GM19035 (cell line): ENCODE measurements around the gene NEDD9.

ENCODE experiments used
- ATAC-seq: cut with Tn5 transposase; IDR thresholded peaks from one replicate; pipeline ENCODE4 v1.9.1; 2021; ENCODE audit not compliant: unreplicated experiment

Gene NEDD9

DNA sequence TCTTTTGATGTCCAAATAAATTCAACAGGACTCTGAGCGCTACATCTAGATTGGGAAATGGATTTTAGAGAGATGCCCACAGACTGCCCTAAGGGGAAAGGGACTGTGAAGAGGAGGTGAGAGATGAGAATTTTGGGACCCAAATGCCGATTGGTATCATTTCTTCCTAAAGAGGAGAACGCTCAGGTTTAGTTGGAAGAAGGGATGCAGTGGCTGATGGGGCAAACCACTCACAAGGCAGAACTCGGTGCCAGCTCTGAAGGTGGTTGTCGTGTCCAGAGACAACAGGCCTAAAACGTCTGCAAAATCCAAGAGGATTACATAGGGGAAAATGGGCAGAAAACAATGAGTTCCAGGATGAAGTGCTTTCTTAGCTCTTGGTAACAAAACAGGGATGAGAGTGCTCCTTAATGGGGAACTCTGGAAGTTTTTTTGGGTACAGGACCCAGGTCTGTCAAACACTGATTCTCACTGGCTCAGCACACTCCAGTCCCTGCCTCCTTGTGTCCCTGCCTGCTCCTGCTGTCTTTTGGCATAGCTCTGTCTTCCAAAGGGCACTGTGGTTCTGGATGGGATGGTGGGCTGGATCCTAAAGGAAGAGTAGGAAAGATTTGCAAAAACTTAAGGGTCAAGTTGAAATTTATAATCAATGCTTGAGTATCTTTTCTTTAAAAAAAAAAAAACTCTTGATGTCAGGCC lies 29.0 kb downstream of the NEDD9 start:
- ATAC-seq, result no peak

DNA sequence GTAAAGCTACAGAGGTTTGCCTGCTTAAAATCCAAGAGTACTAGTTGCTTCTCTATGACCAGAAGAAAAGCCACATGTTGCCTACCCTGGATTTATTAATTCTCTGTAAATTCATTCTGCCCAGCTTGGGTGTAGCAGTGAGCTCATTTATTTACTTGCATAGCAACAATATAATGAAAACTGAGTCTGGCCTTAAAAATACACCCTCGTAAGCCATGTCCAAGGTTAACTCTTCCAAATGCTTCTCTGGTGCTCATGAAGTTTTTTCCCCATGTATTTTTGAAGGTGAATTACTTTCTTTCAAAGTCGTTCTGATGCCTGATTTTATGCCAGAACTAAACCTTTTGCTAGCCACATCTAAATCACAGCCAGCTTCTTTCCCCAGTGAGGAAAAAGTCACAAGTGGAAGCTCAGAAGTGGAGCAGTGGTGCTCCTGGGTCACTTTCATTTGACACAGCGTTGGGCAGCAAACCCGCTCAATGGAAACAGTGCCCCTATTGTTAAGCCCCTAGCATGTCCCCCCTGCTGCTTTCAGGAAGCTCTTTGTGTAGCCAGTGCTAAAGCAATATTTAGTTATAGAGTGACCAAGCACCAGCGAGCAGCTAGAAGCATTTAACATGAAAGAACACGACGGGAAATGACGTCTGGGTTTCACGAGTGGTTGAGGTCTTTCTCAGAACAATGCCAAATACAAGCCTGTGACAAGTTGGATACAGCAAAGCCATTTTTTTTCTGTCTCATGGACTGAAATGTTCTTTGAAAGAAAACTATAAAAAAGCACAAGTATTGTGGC lies 29.8 kb downstream of the NEDD9 start:
- no peak for ATAC-seq

DNA sequence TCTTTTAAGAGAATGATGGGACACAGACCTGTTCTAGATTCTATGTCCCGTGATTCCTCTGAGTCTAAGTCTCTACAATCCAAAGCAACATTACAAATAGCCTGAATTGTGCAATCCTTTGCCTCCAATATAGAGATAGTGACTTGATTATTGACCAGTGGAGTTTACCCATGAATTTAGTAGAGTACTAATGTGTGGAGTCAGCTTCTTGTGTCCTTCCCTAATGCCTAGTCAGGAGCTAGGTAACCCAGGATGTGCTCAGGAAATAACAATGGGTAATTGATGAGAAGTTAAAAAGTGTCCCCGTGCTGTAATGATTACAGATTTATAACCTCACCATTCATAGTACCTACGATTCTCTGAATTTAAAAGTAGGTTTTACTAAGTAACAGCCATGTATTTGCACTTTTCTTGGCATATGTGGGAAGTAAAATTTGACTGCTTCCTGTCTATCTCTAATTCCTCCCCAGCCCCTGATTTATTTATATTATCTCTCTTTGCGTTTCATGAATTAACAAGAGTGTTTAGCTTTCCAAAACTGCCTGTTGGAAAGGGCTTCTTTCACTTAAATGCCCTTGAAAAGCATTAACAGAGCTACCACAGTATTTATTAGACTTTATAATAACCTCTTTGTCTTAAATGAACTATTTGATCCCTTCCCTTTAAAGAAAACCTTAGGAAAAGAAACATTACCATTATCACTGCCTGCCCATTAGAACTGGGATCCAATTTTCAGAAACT lies 30.5 kb downstream of the NEDD9 start:
- ATAC-seq, result no peak

DNA sequence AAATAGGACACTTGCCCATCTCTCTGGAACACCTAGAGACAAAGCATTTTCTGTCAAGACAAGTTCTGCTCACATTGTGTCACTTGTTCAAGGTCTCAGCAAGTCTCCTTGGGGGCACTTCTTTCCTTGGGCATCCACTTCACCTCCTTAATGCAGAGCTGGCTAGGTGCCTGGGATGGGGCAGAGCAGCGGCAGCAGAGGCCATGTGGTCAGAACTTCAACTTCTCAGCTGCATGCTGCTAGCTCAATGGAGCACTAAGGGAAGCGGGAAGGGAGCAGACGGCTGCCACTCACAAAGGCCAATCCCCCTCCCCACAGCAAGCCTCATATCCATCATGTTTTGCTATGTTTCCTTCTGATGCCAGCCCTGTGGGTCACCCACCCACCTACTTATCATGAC lies 31.5 kb downstream of the NEDD9 start:
- ATAC-seq, result no peak

DNA sequence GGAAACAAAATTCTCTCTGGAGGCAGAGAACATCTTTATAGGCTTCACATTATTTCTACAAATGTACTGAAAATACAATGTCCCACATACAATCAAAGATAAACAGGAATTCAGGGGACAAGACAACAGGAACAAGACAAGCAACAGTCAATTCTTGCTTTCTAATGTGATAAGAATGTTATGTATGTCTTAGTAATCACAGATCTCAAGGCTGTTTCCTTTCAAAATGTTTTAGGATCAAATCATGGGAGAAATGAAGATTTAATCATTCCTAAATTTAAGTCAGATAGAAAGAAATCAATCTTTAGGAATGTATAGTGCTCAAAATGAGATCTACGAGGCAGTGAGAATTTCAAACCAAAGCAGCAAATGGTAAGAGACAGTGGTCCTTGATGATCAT lies 32.1 kb downstream of the NEDD9 start:
- ATAC-seq, result no peak

DNA sequence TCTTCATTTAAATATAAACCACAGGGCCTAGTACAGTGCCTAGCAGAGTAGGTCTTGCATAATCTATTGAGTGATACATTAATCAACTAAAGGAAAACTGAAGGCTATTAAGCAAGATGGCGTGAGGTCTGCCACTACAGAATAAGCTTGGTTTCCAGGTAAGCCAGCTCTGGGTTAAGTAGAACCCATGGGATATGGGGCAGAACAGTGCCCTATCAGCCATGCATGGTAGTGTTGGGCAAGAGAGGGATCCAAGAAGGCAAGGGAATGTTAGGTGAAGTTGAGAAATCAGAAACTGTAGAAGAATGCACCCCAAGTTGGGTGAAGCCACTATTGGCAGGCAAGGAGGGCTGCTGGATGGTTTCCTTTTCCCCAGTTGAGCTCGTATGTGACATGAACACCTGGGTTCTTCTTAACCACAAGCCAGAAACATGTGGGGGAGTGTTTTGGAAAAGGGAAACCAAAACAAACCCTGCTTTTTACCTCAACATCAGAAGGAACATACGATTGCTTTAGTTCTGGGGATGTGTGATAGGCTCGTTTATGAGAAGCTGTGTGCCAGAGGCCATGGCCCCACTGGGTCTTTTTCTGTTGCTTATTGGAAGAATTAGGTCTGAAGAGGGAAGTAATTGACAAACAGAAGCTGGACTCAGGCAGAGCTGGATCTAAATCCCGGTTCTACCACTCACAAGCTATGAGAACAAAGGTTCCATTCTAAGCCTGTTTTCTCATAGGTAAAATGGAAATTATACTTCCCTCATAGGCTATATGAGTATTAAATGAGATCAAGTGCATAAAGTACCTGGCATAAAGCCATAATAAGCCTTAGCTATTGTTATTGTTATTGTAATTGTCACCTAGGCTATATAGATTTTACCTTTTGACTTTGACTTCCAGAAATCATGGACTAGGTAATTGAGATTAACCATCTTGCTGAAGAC lies 33.5 kb downstream of the NEDD9 start:
- no peak for ATAC-seq

DNA sequence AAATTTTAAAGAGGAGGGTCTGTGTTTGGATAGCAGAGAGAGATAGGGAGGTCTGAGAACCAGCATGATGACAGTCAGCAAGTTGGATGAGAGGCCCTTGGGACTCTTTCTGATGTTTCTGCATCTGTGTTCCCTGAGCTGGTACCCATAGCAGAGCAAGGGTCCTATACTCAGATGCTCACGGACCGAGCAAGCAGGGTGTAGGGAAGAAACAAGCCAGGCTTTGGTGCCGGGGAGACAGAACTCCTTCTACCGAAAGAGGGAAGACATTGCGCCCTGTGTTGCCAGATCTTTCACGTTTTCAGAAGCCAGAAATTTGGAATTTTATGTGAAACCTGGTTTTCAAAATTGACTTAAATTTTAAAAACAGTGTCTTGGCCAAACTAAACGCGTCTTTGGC lies 34.6 kb downstream of the NEDD9 start:
- no peak for ATAC-seq

DNA sequence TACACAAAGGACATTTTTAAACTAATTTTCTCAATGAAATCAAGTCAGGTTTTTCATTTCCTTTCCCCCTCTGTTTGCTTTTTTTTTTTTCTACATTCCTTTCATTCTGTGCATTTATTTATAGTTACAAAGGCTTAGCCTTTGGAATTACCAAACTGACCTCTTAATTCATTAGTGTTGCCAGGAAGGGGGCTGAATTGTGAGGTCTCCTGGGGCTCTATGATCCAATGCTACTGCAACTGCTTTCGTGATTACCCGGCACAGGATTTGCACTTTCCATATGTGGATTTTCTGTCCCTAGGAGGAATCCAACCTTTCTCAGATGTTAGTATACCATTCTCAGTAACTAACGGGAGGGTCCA lies 35.3 kb downstream of the NEDD9 start:
- no peak for ATAC-seq

DNA sequence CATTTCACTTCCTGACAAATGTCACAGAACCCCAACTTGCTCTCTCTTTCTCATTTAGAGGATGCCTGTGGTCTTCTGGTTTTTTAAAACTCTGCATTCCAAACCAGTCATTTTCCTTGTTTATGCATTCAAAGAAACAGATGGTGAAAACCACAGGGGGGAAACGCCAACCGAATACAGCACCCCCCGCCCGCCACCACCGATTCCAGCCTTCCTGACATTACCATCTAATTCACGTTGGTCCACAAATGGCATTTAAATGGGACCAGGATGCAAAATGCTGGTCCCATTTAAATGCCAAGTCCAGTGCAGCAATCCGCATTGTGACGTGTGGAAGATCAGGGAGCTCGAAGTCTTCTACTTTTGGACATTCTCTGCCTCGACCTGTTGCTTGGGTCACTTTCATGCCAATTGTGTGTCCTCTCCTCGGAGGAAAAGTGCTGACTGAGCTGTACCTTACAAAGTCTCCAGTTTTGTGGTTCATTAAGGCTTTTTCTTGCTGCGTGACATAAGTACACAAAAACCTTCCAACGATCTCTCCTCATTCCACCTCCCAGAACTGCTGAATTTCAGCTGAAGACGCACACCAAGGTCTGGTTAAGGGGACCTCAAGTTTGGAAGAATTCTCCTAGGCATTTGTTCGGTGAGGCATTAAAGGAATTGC lies 35.8 kb downstream of the NEDD9 start:
- ATAC-seq, result no peak

DNA sequence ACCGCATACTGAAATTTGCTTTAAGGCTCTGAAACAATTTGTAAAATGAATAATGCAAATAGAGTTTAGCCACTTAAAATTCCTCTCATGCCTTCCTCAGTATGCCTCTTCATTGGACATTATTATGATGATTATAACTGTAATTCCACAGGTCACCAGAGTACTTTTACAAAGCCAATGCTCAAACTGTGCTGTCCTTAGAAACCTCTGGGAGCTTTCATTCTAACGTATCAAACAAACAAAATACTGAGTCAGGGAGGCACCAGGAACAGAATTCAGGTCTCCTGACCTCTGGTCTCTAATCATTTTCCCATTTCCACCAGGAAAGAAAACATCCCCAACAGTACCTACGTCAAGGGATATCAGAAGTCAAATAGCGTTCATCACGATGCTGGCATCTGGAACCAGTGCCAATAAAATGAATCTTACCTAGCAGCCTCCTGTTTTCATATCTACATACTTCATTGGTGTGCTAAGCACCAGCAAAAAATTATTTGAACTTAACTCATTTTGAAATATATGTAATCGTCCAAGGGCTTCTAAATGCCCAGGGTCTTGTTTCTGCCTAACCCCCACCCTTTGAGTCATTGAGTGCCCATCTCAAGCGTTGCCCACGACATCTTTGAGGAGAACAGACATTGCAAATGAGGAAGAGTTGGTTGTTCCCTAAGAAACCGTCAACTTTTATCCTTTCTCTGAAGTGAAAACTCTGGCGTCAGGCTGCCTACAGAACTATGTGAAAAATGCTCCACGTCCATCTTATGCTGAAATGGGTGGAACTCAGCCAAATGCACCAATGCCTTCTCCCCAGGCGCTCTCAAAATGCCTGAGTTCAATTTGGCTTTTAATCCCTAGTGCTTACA lies 37.9 kb downstream of the NEDD9 start:
- ATAC-seq, result no peak

DNA sequence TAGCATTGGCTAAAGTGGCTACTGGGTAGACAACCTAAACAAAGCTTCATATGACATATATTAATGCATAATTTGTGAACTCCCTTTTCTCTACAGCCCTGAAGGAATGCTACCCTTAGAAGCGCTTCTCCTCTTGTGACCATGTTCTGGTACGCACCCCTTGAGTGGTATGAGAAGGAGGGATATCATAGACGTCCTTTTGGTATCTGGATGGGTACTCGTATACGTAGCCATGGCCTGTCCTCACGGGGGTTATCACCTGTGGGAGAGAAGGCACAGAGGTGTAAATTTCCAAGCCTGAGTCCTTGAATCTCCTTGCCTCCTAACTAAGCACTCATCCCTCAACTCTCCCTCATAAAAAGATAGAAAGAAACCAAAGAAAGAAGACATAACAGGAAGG lies 39.0 kb downstream of the NEDD9 start:
- ATAC-seq, result no peak

DNA sequence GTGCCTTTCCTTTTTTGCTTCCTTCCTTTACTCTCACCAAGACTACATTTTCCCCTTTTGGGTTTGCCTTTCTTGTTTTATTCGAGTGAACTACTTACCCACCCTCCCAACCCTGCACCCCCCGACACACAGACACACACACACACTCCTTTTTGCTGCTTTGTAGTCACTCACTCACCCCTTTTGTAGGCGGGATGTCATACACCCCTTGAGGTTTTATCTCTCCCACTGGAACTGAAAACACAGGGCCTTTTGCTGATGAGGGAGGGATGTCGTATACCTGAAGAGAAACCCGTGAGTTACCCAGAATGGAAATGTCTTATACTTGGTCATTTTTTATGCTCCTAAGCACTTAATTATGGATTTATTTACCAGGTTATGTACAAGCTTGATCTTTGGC lies 40.3 kb downstream of the NEDD9 start:
- ATAC-seq, result no peak

DNA sequence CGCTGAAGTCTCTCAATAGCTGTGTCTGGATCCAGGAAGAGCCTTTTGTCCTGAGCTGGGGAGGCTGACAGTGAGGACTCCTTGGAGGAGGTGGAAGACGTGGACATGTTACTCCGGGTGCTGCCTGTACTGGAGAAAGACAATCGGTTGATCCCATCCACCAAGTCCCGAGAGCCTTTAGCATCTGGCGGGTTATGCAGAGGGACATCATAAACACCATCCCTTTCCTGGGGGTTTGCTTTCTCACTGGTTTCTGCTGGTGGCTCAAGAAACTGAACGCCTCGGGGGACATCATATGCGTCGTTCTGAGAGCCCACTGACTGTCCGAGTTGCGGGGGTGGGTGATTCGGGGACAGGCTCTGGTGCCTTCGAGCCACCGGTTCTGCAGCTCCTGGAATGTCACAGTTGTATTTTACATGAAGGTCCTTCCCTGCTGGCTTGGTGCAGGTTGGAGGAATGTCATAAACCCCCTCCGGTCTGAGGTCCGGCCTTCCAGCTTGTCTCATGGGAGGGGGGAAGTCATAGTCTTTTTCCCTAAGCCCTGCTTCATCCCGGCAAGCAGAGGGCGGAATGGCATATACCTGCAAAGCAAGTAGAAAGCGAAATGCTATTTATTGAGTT lies 41.7 kb downstream of the NEDD9 start:
- no peak for ATAC-seq

DNA sequence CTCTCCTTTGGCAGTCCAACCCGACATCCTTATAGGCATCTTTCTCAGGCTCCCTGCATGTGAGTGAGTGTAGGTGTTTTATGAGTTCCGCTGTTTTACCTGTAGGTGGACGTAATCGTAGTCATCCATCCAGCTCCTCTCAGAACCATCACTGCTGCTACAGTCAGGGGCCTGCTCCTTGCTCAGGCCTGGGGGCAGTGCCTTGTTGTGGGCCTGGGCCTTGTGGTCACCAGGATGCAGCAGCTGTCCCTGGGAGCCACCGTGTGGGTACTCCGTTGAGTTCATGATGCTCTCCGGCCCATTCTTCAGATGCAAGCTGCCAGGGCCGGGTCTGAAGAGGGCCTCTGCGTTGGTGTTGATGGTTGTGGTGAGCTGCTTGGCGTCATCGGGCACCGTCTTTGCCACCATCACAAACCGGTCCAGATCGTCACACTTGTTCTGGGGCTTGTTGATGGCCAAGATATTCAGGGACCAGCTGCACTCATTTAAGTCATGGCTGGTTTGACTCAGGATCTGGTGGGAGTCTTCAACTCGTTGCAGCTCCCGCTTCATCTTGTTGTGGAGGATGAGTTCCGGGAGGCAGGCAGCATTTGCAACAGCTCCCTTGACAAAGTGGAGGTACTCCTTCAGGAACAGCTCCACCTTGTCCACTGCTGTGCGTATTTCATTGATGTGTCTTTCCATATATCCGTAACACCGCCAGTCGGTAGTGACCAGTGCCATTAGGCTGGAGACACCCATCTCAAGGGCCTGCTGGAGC lies 42.4 kb downstream of the NEDD9 start:
- no peak for ATAC-seq

DNA sequence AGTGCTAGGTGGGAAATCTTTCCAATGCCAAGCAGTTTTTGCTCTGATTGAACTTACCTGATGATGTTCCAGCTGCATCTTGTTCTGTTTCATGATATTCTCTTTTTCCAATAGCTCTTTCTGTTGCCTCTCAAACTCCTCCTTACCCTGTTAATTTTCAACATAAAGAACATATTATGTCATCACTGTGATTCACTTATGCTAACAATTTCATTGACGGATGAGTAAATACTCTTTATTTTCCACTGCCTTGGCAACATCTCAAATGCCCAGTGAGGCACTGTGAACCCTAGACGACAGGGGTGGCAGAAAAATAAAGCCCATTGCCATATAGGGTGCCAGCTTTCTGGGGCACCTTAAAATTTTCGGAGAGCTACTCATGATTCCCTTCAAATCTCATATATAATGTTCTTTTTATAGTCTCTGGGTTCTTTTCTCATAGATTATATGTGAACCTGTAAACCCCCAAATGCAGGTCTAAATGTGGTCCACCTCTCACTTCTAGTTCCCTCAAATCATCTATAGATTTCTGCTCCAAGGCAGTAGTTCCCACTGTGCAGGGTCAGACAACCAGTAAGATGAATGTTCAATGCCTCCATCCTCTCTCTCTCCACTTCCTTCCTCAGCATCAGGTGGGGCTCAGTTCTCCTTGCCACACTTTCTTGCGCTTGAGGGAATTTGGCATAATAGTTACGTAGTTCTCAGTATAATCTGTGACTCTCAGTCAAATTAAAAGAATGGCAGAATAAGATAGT lies 44.1 kb downstream of the NEDD9 start:
- no peak for ATAC-seq

DNA sequence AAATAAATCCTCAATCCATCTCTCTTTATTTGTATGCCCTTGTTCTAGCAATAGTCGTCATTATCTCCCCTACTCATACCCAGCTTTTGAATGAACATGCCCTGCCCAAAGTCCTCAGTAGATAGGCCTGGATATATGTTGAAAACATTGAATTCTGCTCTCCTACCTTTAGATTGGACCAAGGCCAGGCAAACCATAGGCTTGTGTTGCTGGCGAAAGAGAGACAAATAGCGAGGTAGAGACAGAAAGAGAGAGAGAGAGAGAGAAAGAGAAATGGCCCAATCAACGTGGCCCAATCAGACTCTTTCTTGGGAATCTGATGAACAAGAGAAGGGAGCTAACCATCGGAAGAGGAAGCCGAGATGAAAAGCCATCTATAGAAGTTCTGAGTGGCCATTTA lies 45.2 kb downstream of the NEDD9 start:
- no peak for ATAC-seq

DNA sequence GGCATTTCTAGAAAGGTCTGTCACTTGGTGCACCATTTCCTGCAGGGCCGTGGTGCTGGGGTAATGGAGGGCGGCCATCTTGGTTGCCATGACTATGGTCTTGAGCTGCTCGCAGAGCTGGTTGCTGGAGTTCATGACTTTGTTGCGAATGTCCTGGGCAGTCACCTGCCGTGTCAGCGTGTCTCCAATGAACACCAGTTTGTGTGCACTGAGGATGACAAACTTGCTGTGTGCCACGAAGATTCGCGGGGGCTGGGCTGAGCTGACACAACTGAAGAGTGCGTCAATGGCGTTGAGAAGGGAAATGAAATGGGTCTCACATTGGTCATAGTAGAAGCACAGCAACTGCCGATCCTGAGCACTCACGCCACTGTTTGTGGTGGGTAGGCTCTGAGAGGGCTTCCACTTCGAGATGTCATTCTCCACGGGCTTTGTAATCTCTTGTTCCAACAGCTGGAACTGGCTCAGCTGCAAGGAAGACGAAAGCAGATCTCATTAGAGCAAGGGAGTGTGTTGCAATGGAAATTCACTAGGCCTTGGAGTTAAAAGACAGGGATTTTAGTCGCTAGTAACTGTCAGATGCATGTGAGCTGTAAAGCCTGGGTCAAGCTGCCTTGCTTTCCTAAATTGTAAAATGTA lies 47.1 kb downstream of the NEDD9 start:
- ATAC-seq, result no peak
